IPS DF 19.7 (cell line): ENCODE measurements around the gene AATF.

Experiments used
- DNase-seq: peaks from one replicate; pipeline ENCODE4 v3.0.0-alpha.2; 2013; ENCODE audit warnings: low read depth, low spot score

The AATF gene

DNA sequence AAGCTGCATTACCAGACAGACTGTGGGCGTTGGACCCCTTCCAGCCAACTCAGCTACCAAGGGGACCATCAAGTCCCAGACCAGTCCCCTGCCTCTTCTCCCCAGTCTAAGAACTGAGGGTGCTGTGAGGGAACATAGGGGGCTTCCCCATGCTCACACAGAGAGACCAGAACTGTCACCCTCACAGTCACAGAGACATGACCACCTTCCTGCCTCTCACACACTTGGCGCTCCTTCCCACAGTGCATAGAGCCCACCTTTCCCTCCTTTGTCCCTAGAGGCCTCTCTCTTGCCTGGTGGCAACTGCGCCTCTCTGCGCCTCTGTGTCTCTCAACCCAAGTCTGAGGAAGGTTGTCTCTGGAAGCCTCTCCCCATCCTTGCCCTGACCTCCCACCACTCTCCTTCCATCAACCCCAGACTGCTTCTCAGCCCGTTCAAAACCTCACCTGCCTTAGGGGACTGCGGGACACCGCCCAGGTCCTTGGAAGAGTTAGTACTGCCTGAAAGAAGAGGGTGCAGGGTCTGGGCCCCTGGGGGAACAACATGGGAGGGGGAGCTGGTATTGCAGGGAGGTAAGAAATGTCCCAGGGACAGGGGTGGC lies 17.6 kb upstream of the AATF start:
- no peak for DNase-seq

DNA sequence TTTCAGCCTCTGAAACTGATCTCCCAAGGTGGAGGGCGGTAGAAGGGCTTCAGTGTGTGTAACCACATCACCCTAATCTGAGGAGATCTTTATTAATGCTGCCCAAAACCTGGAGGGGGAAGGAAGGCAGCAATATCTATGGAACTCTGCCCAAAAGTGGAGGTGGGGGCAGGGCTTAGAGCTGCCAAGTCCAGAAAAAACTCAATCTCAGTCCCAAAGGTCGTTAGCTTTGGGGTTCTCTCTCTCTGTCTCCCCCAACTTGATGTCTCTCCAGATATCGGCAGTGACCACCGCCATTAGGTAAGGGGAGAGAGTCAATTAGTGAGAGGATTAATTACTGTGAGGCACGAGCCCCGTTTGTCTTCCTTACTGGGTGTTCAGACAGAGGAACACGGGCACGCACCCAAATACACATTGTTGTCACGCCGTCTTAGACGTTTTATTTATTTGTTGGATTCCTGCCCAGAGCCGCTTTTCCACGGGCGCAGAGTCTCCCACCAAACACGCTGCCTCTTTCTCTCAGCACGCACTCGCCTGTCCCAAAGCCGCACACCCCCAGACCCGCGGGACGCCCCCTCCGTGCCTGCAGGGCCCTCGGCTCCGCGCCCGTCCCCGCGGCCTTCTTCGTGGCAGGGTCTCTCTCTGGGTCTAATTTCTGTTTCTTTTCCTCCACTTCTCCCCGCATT lies 16.9 kb upstream of the AATF start:
- no peak for DNase-seq

DNA sequence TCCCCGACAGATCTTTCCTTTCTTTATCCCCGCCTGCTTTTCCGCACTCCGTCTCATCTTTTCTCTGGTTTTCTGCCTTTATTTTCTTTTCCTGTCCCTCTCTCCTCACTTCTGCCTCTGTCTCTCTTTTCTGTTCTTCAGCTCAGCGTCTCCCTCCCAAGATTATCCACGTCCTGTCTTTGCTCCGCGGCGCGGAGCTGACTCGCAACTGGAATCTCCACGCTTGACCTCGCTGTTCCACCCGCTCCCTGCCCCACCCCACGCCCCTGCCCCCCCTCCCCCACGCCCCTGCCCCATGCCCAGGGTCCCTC lies 16.4 kb upstream of the AATF start:
- DNase-seq: no peak

DNA sequence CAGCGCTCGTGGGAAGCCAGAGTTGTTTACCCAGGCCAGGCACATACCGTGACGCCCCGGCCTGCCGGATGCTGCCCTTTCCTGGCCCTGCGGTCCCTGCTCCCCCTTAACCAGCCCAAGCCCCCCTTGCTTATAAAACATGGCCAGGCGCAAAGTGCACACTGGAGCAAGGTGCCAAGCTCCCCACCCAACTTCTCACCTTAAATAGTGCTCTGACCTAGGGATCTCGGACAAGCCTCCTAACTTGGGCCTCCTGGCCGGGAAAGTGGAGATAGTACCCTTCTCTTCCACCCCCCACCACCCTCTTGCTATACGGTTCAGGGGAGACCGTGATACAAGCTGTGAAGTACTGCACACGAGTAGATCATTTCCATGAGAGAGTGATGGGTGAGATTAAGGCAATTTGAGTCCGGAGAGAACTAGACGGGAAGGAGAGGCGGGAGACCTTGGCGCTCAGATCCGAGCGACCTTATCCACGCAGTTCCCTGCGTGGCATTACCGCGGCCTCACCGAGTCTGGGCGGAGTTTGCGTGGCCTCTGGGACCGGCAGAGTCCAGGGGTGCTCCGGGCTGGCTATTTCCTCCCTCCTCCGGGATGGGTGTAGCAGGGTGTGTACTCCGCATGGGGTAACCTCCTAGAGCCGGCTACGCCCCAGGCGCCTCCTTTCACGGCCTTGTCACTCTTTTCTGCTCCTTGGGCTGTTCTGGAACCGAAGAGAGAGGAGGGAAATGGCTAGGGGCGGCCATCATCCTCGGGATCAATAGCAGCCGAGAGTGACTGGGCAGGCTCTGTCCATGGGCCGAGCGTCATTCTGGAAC lies 15.9 kb upstream of the AATF start:
- no peak for DNase-seq

DNA sequence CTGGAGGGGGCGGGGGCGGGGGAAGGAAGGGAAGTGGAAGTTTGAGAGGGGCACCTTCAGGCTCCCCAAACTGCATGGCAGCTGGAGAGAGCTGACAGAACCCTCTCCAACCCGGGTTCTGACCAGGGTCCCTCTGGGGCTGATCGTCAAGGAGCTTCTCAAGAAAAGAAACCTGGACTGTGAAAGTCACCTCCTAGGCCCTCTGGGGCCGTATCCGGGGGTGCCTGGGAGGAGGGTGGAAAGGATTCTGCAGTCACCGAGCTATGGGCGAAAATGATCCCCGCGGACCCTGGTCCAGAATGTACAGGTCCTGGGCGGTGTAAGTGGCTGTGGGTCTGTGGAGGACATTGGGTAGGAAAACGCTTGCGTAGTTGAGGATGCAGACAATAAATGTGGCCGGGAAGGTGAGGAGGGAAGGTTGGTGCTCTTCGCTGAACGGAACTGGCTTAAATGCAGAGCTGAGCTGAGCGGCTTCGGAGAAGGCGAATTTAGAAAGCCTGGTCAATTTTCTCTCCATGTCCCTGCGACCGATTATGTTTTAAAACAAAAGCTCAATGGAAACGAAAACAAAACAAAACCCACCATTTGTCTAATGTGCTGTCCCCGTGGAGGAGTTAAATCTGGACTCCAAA lies 15.1 kb upstream of the AATF start:
- no peak for DNase-seq

DNA sequence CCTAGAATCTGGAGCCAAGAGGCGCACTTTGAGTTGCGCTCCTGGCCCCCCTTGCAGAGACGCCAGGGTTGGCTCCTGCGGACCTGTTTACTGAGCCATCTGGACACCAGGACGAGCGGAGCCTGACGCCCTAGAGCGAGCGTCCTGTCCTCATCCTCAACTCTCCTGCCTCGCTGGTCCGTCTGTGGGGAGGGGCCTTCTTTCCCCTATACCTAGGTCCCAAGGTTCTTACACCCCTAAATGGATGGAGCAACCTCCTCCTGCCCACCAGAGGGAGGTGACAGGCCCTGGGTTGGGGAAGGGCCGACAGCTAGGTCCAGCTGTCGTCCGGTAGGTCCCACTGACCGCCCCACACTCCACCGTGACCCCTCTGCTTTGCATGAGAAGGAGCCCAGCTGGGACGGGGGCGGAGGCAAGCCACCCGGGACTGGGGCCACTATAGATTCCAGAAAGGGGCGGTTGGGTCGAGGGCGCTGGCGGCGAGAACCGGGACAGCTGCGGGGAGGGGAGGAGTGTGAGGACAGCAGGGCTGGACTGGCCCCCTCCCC lies 14.5 kb upstream of the AATF start:
- DNase-seq: no peak

DNA sequence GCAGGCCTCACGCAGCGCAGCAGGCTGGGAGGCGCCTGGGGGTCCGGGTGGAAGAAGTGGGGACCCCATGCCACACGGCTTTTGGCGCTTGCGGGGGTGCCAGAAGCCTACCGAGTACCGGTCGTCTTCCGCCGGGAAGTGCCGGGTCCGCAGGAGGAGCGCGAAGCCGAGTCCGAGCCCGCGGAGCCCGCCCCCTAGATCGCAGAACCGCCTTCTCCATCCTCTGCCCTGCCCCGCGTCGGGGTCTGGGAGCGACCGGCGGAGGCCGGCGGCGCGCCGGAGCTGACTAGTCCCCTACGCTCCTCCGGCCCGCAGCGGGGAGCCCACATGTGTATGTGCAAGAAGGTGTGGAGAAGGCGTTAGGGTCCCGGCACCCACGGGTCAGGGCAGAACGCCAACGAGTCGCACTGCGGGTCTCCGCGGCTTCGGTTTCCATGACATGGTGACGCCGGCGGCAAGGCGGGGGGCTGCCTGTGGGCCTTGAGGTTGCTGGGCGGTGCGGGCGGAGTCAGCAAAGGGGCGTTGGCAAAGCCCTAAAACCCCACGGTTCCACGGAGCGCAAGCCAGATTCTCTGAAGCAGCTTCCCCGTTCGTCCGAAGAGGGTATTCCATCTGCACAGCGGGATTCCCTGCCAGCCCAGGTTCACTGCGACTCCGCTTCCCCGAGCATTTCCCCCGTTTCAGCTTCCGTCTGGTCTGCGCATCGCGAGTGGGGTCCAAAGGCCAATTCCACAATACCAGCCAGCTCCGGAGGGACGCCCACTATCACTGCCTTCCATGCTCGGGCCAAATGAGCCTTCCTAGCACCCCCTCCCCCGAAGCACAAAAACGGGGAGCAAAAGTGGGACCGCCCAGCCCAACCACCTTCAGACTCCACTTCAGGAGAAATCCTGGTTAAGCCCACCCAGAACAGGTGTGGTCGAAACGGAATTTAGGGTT lies 13.8 kb upstream of the AATF start:
- no peak for DNase-seq

DNA sequence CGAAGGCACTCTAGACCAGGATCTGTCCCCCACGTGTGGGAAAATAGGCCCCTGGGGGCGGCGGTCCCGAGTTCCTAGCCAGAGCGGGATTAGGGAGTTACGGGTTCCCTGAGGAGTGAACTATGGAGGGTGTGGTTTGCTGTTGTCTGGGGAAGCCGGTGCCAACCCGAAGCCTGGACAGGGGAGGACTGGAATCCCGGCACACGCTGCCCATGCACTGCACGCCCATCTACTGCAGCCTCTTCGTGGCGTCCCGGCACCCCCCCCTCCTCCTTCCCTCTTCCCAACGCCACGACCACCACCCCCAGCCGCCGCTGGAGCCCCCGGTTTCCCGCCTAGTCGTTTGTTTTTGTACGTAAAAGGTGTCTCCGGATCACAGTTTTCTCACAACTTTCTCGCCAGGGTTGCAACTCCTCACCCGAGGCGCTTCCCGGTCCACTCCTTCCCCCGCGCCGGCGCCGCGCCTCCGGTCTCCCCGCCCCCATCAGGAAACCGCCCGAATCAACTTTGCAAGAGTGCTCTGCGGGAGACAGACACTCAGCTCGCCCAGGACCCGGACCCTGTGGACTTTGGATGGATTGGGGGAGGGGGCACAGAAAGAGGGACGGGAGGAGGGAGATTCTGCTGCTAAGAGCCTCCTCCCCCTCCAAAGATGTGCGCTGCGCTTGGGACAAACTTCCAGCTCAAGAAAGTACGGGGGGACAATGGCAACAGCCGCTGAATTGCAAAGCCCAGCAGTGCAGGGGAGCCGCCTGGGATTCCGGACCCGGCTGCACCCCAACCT lies 12.9 kb upstream of the AATF start:
- no peak for DNase-seq

DNA sequence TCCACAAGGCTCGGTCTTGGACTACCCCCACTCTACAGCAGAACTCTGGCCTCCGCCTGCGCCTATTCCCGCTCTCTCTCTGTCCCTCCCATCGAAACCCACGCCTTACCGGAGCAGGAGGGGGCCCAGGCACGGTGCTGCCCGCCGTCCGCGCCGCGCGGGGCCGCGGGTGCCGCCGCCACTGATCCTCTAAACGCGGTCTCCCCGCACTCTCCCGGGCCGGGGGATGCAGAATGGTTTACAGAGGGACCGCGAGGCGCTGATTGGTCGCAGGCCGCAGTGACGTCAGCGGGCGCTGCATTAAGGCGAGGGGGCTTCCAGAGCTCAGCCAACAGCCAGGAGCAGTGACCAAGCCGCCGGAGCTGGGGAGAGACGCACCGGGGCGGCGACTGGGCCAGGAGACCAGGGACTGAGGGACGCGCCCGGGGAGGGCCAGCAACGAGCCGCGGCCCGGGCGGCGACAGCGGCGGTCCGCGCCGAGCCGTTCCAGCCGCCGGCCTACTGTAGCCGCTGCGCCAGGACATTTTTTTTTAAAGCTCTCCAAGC lies 12.2 kb upstream of the AATF start:
- no peak for DNase-seq

DNA sequence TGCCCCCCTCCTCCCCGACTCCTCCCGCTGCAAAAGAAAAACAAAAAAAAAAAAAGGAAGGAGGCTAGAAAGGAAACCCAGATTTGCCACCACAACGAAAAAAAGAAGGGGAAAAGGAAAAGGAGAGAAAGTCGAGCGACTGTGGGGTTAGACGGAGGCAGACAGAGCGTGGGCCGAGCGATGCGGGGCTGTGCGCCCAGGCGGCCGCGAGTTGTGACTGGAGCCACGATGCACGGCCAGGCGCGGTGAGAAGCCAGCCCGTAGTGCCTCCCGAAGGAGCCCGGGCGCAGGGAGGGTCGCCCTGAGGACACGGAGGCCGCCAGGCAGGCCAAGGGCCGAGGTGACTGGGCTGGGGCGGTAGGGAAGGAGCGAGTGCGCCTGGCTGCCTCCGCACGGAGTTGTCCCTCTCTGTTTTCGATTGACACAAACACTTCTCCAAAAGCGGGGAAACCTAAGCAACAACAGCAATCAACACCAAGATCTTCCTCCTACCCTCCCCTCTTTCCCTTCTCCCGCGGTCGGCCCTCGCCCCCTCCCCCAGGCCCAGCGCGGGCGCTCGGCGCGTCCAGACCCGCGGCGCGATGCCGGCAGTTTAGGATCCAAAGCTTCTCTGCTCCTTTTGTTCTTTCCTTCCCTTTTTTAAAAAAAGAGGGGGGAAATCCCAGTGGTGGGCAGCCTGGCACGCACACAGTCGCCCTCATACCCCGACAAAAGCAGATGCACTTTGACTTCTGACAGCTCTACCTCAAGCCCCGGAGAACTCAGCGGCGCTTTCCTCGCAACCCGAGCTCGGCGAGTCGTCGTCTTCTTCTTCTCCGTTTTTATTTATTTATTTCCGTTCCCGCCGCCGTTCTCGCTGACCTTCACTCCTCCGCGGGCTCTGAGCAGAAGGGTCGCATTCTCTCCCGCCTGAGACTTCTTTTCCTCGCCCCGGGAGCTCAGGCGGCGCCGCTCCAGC lies 11.5 kb upstream of the AATF start, which contains the start of gene LHX1:
Gene LHX1 (plus strand): TSS at position 475 of the 958 bp plus-strand sequence. CDS start 723 bp downstream, outside the sequence.
- DNase-seq: no peak

DNA sequence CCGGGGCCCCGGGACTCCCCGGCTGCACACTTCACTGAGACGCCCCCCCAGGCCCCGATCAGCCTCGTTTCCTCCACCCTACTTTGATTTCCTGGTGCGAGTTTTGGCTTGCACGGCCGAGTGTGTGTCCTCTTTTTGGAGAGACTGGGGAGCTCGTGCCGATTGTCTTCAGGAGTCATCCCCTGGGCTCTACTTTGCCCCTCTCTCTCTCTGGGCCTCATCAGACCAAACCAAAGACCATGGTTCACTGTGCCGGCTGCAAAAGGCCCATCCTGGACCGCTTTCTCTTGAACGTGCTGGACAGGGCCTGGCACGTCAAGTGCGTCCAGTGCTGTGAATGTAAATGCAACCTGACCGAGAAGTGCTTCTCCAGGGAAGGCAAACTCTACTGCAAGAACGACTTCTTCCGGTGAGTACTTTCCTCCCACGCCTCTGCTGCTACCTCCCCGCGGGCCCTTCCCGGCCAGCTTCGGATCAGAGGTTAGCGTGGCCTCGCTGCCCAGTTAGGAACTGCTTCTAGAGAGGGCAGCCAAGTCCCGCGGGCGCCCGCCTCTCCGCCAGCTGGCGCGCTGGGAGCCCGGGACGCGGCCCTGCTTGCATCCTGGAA lies 10.7 kb upstream of the AATF start:
- DNase-seq: no peak

DNA sequence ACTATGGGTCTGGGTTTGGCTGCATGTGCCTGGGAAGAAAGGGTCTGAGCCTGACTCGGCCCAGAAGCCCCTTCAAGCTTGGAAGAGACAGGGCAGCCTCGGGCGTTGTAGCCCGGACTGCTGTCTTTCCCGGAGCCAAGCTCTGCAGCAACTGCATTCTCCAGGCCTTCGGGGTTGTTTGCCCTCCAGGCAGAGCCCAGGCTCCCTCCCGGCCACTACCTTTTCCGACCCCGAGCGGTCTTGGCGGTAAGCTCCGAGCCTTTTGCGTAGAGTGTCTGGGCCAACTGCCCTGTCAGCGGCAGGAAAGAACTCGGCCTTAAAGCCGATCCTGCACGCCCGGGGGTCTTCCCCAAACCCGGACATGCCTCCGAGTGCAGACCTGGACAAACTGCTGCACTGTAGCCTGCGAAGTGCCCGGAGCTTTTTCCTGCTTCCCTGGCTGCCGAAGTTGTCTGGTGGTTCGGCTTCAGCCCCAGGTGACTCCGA lies 10.1 kb upstream of the AATF start:
- no peak for DNase-seq

DNA sequence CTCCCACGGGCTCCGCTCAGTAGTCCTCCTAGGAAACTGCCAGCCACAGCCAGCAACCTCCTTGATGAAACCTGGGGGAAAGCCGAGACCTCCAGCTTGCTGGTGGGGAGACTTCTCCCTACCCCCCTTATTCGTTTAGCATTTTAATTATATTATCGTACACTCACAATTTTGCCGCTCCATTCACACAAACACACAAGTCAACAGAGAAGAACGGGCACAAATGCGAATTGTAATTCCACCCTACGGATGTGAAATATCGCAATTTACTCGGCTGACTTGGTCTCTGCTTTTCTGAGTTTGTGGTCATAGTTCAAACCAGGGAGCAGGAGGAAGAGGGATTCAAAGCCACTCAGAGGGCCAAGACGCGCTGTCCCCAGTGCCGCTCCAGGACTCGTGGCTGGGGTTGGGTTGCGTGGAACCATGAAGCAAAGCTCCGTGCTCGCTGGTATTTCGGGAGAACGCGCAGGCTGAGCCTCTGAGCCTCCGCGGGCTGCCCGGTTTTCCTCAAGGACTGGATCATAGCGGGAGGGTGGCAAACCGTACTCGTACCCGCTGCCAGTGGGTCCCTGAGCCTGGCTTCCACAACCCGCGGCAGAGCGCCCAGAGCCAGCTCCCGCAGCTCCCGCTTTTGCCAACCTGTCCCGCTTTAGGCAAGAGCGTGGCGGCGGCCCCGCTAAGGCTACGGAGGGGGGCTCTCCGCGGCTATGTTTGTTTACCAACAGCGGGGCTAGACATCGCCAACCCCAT lies 9.5 kb upstream of the AATF start:
- no peak for DNase-seq

DNA sequence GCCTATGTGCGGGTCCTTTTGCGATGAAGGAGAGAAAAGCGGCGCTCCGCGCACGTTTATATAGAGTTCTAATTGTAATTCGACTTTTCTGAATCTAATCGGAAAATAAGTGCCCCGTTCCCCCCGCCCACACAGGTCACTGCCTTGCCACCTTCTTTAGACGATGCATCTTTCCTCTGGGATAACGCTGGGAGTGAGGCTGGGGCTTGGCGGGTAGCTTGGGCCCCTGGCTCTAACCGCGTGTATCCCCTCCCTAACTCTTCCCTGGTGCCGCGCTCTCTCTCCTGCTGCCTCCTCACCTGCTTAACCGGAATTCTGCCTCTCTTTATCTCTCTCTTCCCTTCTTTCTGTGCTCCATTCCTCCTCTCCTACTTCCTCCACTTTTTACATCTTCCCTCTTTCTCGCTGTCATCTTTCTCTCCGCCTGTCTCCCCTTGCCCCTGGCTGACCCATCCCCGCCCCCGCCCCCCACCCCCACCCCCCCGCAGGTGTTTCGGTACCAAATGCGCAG lies 8.9 kb upstream of the AATF start:
- DNase-seq: no peak

DNA sequence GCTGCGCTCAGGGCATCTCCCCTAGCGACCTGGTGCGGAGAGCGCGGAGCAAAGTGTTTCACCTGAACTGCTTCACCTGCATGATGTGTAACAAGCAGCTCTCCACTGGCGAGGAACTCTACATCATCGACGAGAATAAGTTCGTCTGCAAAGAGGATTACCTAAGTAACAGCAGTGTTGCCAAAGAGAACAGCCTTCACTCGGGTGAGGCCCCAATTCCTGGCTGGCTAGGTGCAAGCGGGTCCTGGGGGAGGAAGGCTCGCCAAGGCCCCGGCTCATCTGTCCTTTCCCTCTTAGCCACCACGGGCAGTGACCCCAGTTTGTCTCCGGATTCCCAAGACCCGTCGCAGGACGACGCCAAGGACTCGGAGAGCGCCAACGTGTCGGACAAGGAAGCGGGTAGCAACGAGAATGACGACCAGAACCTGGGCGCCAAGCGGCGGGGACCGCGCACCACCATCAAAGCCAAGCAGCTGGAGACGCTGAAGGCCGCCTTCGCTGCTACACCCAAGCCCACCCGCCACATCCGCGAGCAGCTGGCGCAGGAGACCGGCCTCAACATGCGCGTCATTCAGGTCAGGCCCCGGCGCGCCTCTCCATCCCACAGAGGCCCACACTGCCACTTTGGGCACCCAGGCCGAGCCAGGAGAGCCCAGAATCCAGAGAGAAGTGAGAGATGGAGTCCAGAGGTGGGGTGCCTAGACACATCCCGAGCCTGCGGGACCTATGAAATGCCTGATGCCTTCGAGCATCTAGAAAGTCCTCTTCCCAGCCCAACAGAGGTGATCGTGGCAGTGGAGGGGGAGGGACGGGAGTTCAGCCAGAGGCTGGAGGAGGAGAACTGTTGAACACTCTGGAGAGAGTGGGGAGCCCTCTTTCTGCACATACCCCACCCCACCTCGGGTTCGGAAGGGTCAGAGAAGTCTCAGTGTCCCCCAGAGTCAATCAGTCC lies 8.2 kb upstream of the AATF start:
- no peak for DNase-seq
